NCI-H2029 (cell line): ENCODE data around the gene AFAP1.
A peak's percentile ranks its signal among the peaks of the same experiment; 100 is the strongest.

ENCODE experiments used
- DNase-seq: peaks from one replicate; lab custom pipeline; 2025; lab: John Stamatoyannopoulos, UW

The AFAP1 gene

GRCh38 chr4:7841071-7841470 lies 98.6 kb downstream of the AFAP1 start:
- no peak for DNase-seq

- DNase-seq = no peak
Measured at GRCh38 chr4:7839856-7840255, 99.8 kb downstream of the AFAP1 start.

GRCh38 chr4:7838136-7838782 lies 101.4 kb downstream of the AFAP1 start:
- no peak for DNase-seq

- DNase-seq = no peak
Measured at GRCh38 chr4:7837597-7838135, 102.0 kb downstream of the AFAP1 start.

GRCh38 chr4:7831858-7832730 lies 107.6 kb downstream of the AFAP1 start:
- DNase-seq = no peak

- no peak for DNase-seq
Measured at GRCh38 chr4:7831330-7831729, 108.3 kb downstream of the AFAP1 start.

- no peak for DNase-seq
Measured at GRCh38 chr4:7830747-7831146, 108.9 kb downstream of the AFAP1 start.

- DNase-seq = no peak
Measured at GRCh38 chr4:7829652-7830580, 109.7 kb downstream of the AFAP1 start.

- DNase-seq = no peak
Measured at GRCh38 chr4:7828793-7829301, 110.8 kb downstream of the AFAP1 start.

GRCh38 chr4:7828011-7828720 lies 111.5 kb downstream of the AFAP1 start:
- peak; percentile 45 for DNase-seq

GRCh38 chr4:7827566-7827965 lies 112.1 kb downstream of the AFAP1 start:
- DNase-seq = no peak

- DNase-seq = no peak
Measured at GRCh38 chr4:7826909-7827306, 112.8 kb downstream of the AFAP1 start.

GRCh38 chr4:7826176-7826908 lies 113.3 kb downstream of the AFAP1 start:
- DNase-seq = no peak

GRCh38 chr4:7824218-7824617 lies 115.4 kb downstream of the AFAP1 start:
- DNase-seq = peak; percentile 28

- DNase-seq = no peak
Measured at GRCh38 chr4:7823416-7823824, 116.2 kb downstream of the AFAP1 start.

GRCh38 chr4:7822877-7823276 lies 116.8 kb downstream of the AFAP1 start:
- DNase-seq = no peak

- DNase-seq = no peak
Measured at GRCh38 chr4:7822137-7822505, 117.5 kb downstream of the AFAP1 start.

- DNase-seq = no peak
Measured at GRCh38 chr4:7821245-7822136, 118.2 kb downstream of the AFAP1 start.

GRCh38 chr4:7820031-7820818 lies 119.4 kb downstream of the AFAP1 start:
- no peak for DNase-seq
